GM12878 (cell line): ENCODE measurements around the gene GNPDA2.

Source experiments
- ATF3 ChIP-seq: IDR thresholded peaks from 2 replicates; pipeline ENCODE4 v1.6.1; 2011; ENCODE audit warnings: low read depth, mild to moderate bottlenecking, low read length, moderate library complexity, borderline replicate concordance; ENCODE audit errors: extremely low read depth
- CTCF ChIP-seq, 3 experiments: IDR thresholded peaks in 2 of 3; conservative IDR thresholded peaks in 1 of 3; 2 replicates each; pipeline ENCODE4 v1.5.1; 2011; ENCODE audit warnings: low read depth in 3 of 3, low read length in 3 of 3, mild to moderate bottlenecking in 3 of 3, control low read depth in 2 of 3, moderate library complexity in 2 of 3, inconsistent platforms in 1 of 3, mixed read lengths in 1 of 3; ENCODE audit not compliant: control insufficient read depth in 2 of 3, insufficient read depth in 1 of 3; ENCODE audit errors: extremely low read depth in 1 of 3
- EP300 ChIP-seq, 2 experiments: fragments of 150-350 bp in 1 of 2; IDR thresholded peaks; 2 replicates each; pipeline ENCODE4 v1.6.1; 2011 to 2012; ENCODE audit warnings: low read depth in 2 of 2, low read length in 2 of 2, borderline replicate concordance in 1 of 2, improper control_type of control experiment in 1 of 2, inconsistent platforms in 1 of 2; ENCODE audit not compliant: control insufficient read depth in 1 of 2
- IRF3 ChIP-seq: fragments of 450-650 bp; IDR thresholded peaks from 2 replicates; pipeline ENCODE4 v1.6.1; 2014; ENCODE audit warnings: mild to moderate bottlenecking
- LARP7 ChIP-seq: fragments of 450-650 bp; IDR thresholded peaks from 2 replicates; pipeline ENCODE4 v1.6.1; 2017; ENCODE audit warnings: mild to moderate bottlenecking
- NKRF ChIP-seq: fragments of 450-650 bp; conservative IDR thresholded peaks from 2 replicates; pipeline ENCODE4 v1.6.1; 2017; ENCODE audit warnings: mild to moderate bottlenecking, moderate library complexity
- PBX3 ChIP-seq: IDR thresholded peaks from 2 replicates; pipeline ENCODE4 v1.6.1; 2011; ENCODE audit warnings: mild to moderate bottlenecking, low read depth, low read length, moderate library complexity; ENCODE audit not compliant: insufficient replicate concordance
- PML ChIP-seq: IDR thresholded peaks from 2 replicates; pipeline ENCODE4 v1.6.1; 2012; ENCODE audit warnings: low read length, inconsistent platforms
- POLR2A ChIP-seq: IDR thresholded peaks from 2 replicates; pipeline ENCODE4 v1.6.1; 2011; ENCODE audit warnings: low read depth, mild to moderate bottlenecking, low read length
- RCOR1 ChIP-seq: conservative IDR thresholded peaks from 2 replicates; pipeline ENCODE4 v1.6.1; 2012; ENCODE audit warnings: low read depth, low read length, improper control_type of control experiment
- REST ChIP-seq: IDR thresholded peaks from 2 replicates; pipeline ENCODE4 v1.6.1; 2012; ENCODE audit warnings: mild to moderate bottlenecking, low read depth, low read length
- SIN3A ChIP-seq: IDR thresholded peaks from 2 replicates; pipeline ENCODE4 v1.6.1; 2012; ENCODE audit warnings: low read depth, low read length, improper control_type of control experiment
- SREBF2 ChIP-seq: IDR thresholded peaks from 2 replicates; pipeline ENCODE4 v1.6.1; 2012; ENCODE audit warnings: mild to moderate bottlenecking, low read length

GRCh38 chr4:44663539-44664263 lies 62.7 kb downstream of the GNPDA2 start:
- no peak for TF ChIP-seq IRF3
- TF ChIP-seq SREBF2 = no peak
- TF ChIP-seq CTCF (IDR thresholded peaks at IDR 0.05 in 2 of 3, conservative IDR thresholded peaks at IDR 0.05 in 1 of 3; ENCODE audit: control insufficient read depth in 2 of 3, extremely low read depth in 1 of 3, insufficient read depth in 1 of 3, low read depth in 3 of 3, low read length in 3 of 3) = no peak
- TF ChIP-seq PBX3 = no peak
- no peak for TF ChIP-seq SIN3A
- no peak for TF ChIP-seq NKRF
- no peak for TF ChIP-seq ATF3
- TF ChIP-seq EP300 (IDR thresholded peaks at IDR 0.05; ENCODE audit: borderline replicate concordance in 1 of 2, control insufficient read depth in 1 of 2, low read depth in 2 of 2, low read length in 2 of 2) = no peak
- no peak for TF ChIP-seq LARP7
- no peak for TF ChIP-seq RCOR1
- no peak for TF ChIP-seq REST
- TF ChIP-seq POLR2A = no peak
- TF ChIP-seq PML = no peak
